OCI-LY3 (cell line): ENCODE results near the gene CEACAM4.
"Not testable (repeated sequence)": the region's sequence is repeated elsewhere in the genome, so short reads cannot be mapped to it uniquely, and the experiment has no call there.

Source experiments
- H2AFZ ChIP-seq: fragments of 200-600, 300-600 bp; shearing (Covaris generic); 2 replicates; pipeline ENCODE4 v1.6.0; 2014; ENCODE audit warnings: antibody characterized with exemption, low read depth, low read length
- H3K27ac ChIP-seq: fragments of 200-600, 300-600 bp; sonication (generic); 2 replicates; pipeline ENCODE4 v1.5.1; 2014; ENCODE audit warnings: mild to moderate bottlenecking, low read length, moderate library complexity, mixed read lengths
- H3K27me3 ChIP-seq: fragments of 200-600, 300-600 bp; sonication (generic); 2 replicates; pipeline ENCODE4 v1.6.1; 2014; ENCODE audit warnings: low read depth, low read length, mixed read lengths
- H3K36me3 ChIP-seq: fragments of 200-600, 300-600 bp; sonication (generic); replicated peaks from 2 replicates; pipeline ENCODE3; 2014; ENCODE audit warnings: low read depth, low read length, mixed read lengths
- H3K4me1 ChIP-seq: fragments of 300-600, 200-600 bp; sonication (generic); 2 replicates; pipeline ENCODE4 v1.6.1; 2014; ENCODE audit warnings: low read length, mixed read lengths
- H3K4me2 ChIP-seq: fragments of 200-600, 300-600 bp; sonication (generic); 2 replicates; pipeline ENCODE4 v1.6.1; 2014; ENCODE audit warnings: low read length, mixed read lengths
- H3K4me3 ChIP-seq: fragments of 300-600, 200-600 bp; sonication (generic); 2 replicates; pipeline ENCODE4 v1.5.1; 2014; ENCODE audit warnings: antibody characterized with exemption, mild to moderate bottlenecking, low read length, moderate library complexity
- H3K79me2 ChIP-seq: fragments of 300-600, 200-600 bp; shearing (Covaris generic); 2 replicates; pipeline ENCODE4 v1.6.1; 2014; ENCODE audit warnings: mild to moderate bottlenecking, low read length, mixed read lengths
- H3K9ac ChIP-seq: fragments of 300-600, 200-600 bp; shearing (Covaris generic); 2 replicates; pipeline ENCODE4 v1.6.0; 2014; ENCODE audit warnings: mild to moderate bottlenecking, low read length, moderate library complexity
- H3K9me3 ChIP-seq: fragments of 200-600, 300-600 bp; shearing (Covaris generic); 2 replicates; pipeline ENCODE4 v1.6.1; 2014; ENCODE audit warnings: low read length, mixed read lengths; ENCODE audit not compliant: insufficient read depth
- H4K20me1 ChIP-seq: fragments of 200-600, 300-600 bp; sonication (generic); 2 replicates; pipeline ENCODE4 v1.6.1; 2016; ENCODE audit warnings: low read length, mixed read lengths; ENCODE audit not compliant: insufficient read depth
- CTCF ChIP-seq: fragments of 200-600, 300-600 bp; sonication (generic); IDR thresholded peaks from 2 replicates; pipeline ENCODE4 v1.5.1; 2014; ENCODE audit warnings: antibody characterized with exemption, low read length, low read depth
- EZH2phosphoT487 ChIP-seq: fragments of 200-600 bp; shearing (Covaris generic); IDR thresholded peaks from 2 replicates; pipeline ENCODE4 v1.6.1; 2018; ENCODE audit warnings: antibody characterized with exemption, mixed run types, low read depth

Gene CEACAM4

GRCh38 chr19:41666075-41666474, 39.2 kb upstream of the CEACAM4 start:
- Histone ChIP-seq H3K4me1 (no peaks in the 10 kb centered on the region), H3K4me3 (no peak overlapping the region), H3K27me3 (peaks cover 35% of the 10 kb centered on the region), H3K4me2 (no peak overlapping the region), H3K9ac (no peak overlapping the region), H2AFZ (no peak overlapping the region), H3K79me2 (no peaks in the 10 kb centered on the region), H3K36me3 (no peaks in the 10 kb centered on the region), H3K27ac (no peak overlapping the region), H4K20me1 (no peaks in the 10 kb centered on the region), H3K9me3 (peaks cover 26% of the 10 kb centered on the region)
- no peak for TF ChIP-seq EZH2phosphoT487
- no peak for TF ChIP-seq CTCF

- Histone ChIP-seq H4K20me1 (no peaks in the 10 kb centered on the region), H3K9me3 (no peaks in the 10 kb centered on the region), H3K27me3 (peaks cover 57% of the 10 kb centered on the region), H3K9ac (no peak overlapping the region), H3K4me1 (no peaks in the 10 kb centered on the region), H3K79me2 (no peaks in the 10 kb centered on the region), H2AFZ (no peak overlapping the region), H3K4me2 (no peak overlapping the region), H3K4me3 (no peak overlapping the region), H3K36me3 (no peaks in the 10 kb centered on the region), H3K27ac (no peak overlapping the region)
- TF ChIP-seq CTCF (no peak), EZH2phosphoT487 (no peak)
These were observed 30.3 kb upstream of the CEACAM4 start for GRCh38 chr19:41657157-41657556.

- not testable (repeated sequence) for H3K4me2 ChIP-seq, H3K9ac ChIP-seq, H4K20me1 ChIP-seq, H3K27ac ChIP-seq, H3K4me1 ChIP-seq, H2AFZ ChIP-seq, H3K4me3 ChIP-seq, H3K79me2 ChIP-seq, H3K36me3 ChIP-seq, H3K9me3 ChIP-seq
- peaks cover 59% of the 10 kb centered on the region for H3K27me3 ChIP-seq
These were observed 29.9 kb upstream of the CEACAM4 start for GRCh38 chr19:41656756-41657155.

GRCh38 chr19:41652250-41652649, 25.4 kb upstream of the CEACAM4 start:
- H3K79me2 ChIP-seq: no peaks in the 10 kb centered on the region
- no peak for TF ChIP-seq CTCF
- no peak for TF ChIP-seq EZH2phosphoT487
- no peaks in the 10 kb centered on the region for H4K20me1 ChIP-seq
- H3K9ac ChIP-seq: no peak overlapping the region
- no peaks in the 10 kb centered on the region for H3K36me3 ChIP-seq
- H3K27me3 ChIP-seq: peaks cover 62% of the 10 kb centered on the region
- no peak overlapping the region for H3K4me3 ChIP-seq
- H2AFZ ChIP-seq: no peak overlapping the region
- no peaks in the 10 kb centered on the region for H3K4me1 ChIP-seq
- no peak overlapping the region for H3K27ac ChIP-seq
- no peaks in the 10 kb centered on the region for H3K9me3 ChIP-seq
- H3K4me2 ChIP-seq: no peak overlapping the region

GRCh38 chr19:41649827-41650226, 23.0 kb upstream of the CEACAM4 start:
- Histone ChIP-seq H3K79me2 (no peaks in the 10 kb centered on the region), H3K36me3 (no peaks in the 10 kb centered on the region), H3K27me3 (peaks cover 48% of the 10 kb centered on the region), H2AFZ (no peak overlapping the region), H3K9me3 (no peaks in the 10 kb centered on the region), H4K20me1 (no peaks in the 10 kb centered on the region), H3K9ac (no peak overlapping the region), H3K4me2 (no peak overlapping the region), H3K4me1 (no peaks in the 10 kb centered on the region), H3K27ac (no peak overlapping the region), H3K4me3 (no peak overlapping the region)
- TF ChIP-seq CTCF: no peak
- no peak for TF ChIP-seq EZH2phosphoT487
